B cell (primary cell): ENCODE results near the gene YEATS2. TPM values are rescaled to one million over a fixed set of nuclear protein-coding genes. Genes with fewer than 3 reads are reported as not detected.

ENCODE experiments used
- ATAC-seq: fragments of 200-7000 bp; cut with Tn5 transposase; one replicate; pipeline ENCODE4 v1.10.0; 2021; ENCODE audit warnings: low read depth, mild to moderate bottlenecking, moderate number of reproducible peaks, moderate library complexity
- CTCF ChIA-PET: fragments of 350-600 bp; sonication (Branson Sonifier 250); formaldehyde crosslinking; loops from one replicate; lab custom pipeline; 2021; ENCODE audit warnings: antibody characterized with exemption, inconsistent platforms; lab: Charles Lee
- POLR2A ChIA-PET: fragments of 350-600 bp; sonication (Branson Sonifier 250); formaldehyde crosslinking; loops from one replicate; lab custom pipeline; 2021; ENCODE audit warnings: antibody characterized with exemption; lab: Charles Lee
- DNase-seq: peaks from one replicate; pipeline ENCODE4 v3.0.0; 2013
- H2AFZ ChIP-seq: 2 replicates; pipeline ENCODE4 v1.6.1; 2012; ENCODE audit warnings: mild to moderate bottlenecking, low read depth, low read length; ENCODE audit not compliant: insufficient read depth, poor library complexity, severe bottlenecking
- H3K27ac ChIP-seq, 2 donors: 1 replicate in 1 of 2; 2 replicates in 1 of 2; pipeline ENCODE4 v1.5.1; 2012 to 2013; ENCODE audit warnings: low read length in 2 of 2, mild to moderate bottlenecking in 2 of 2, moderate library complexity in 1 of 2
- H3K27me3 ChIP-seq, 4 experiments: fragments of 200-600 bp in 1 of 4; sonication (generic) in 1 of 4; replicated peaks in 1 of 4; 1 replicate in 2 of 4; 2 replicates in 2 of 4; pipeline versions ENCODE4 v1.6.1 to v1.7.0; 2013 to 2016; ENCODE audit warnings: low read length in 3 of 4, mild to moderate bottlenecking in 2 of 4, mixed read lengths in 1 of 4, moderate library complexity in 1 of 4; ENCODE audit not compliant: insufficient read depth in 4 of 4, control insufficient read depth in 3 of 4; ENCODE audit errors: control extremely low read depth in 1 of 4
- H3K36me3 ChIP-seq, 2 experiments: replicated peaks in 1 of 2; 1 replicate in 1 of 2; 2 replicates in 1 of 2; pipeline versions ENCODE4 v1.6.1 to v1.7.1; 2013; ENCODE audit warnings: low read length in 1 of 2; ENCODE audit not compliant: insufficient read depth in 2 of 2, control insufficient read depth in 1 of 2; ENCODE audit errors: control extremely low read depth in 1 of 2, extremely low read depth in 1 of 2
- H3K4me1 ChIP-seq, 2 donors: fragments of 200-600 bp in 1 of 2; sonication (generic) in 1 of 2; 1 replicate in 1 of 2; 2 replicates in 1 of 2; pipeline versions ENCODE4 v1.5.1 to v1.6.1; 2013 to 2017; ENCODE audit warnings: low read length in 2 of 2; ENCODE audit not compliant: control insufficient read depth in 2 of 2, insufficient read depth in 2 of 2
- H3K4me2 ChIP-seq: replicated peaks from 2 replicates; pipeline ENCODE3; 2012; ENCODE audit warnings: mild to moderate bottlenecking, low read depth, low read length; ENCODE audit not compliant: poor library complexity, severe bottlenecking
- H3K4me3 ChIP-seq, 5 experiments: fragments of 200-600 bp in 1 of 5; sonication (generic) in 1 of 5; 1 replicate in 3 of 5; 2 replicates in 2 of 5; pipeline versions ENCODE4 v1.5.1 to v1.7.0; 2011 to 2016; ENCODE audit warnings: low read length in 4 of 5, mild to moderate bottlenecking in 4 of 5, low read depth in 2 of 5, control low read depth in 1 of 5, moderate library complexity in 1 of 5; ENCODE audit not compliant: insufficient read depth in 1 of 5; ENCODE audit errors: control extremely low read depth in 1 of 5, extremely low read depth in 1 of 5
- H3K79me2 ChIP-seq: fragments of 200-600 bp; sonication (generic); one replicate; pipeline ENCODE4 v1.6.0; 2016; ENCODE audit warnings: low read length; ENCODE audit not compliant: control insufficient read depth, insufficient read depth
- H3K9ac ChIP-seq: fragments of 200-600 bp; sonication (generic); 2 replicates; pipeline ENCODE4 v1.6.1; 2017; ENCODE audit warnings: mild to moderate bottlenecking, low read length, moderate library complexity
- H3K9me3 ChIP-seq, 3 donors: one replicate each; pipeline versions ENCODE4 v1.6.1 to v1.7.1; 2013; ENCODE audit warnings: low read length in 2 of 3; ENCODE audit not compliant: control insufficient read depth in 2 of 3, insufficient read depth in 1 of 3; ENCODE audit errors: control extremely low read depth in 1 of 3
- H4K20me1 ChIP-seq: 2 replicates; pipeline ENCODE4 v1.6.0; 2012; ENCODE audit warnings: mild to moderate bottlenecking, low read length; ENCODE audit not compliant: insufficient read depth, control insufficient read depth, poor library complexity, severe bottlenecking
- H3K27ac Mint-ChIP-seq: one replicate; pipeline ENCODE4 v1.8.0; 2021; ENCODE audit warnings: mixed read lengths
- H3K27me3 Mint-ChIP-seq: one replicate; pipeline ENCODE4 v1.8.0; 2021; ENCODE audit warnings: mixed read lengths
- H3K4me1 Mint-ChIP-seq: one replicate; pipeline ENCODE4 v1.8.0; 2021; ENCODE audit warnings: mixed read lengths
- H3K4me3 Mint-ChIP-seq: one replicate; pipeline ENCODE4 v1.8.0; 2021; ENCODE audit warnings: mixed read lengths
- H3K9me3 Mint-ChIP-seq: one replicate; pipeline ENCODE4 v1.8.0; 2022; ENCODE audit warnings: mixed read lengths; ENCODE audit not compliant: insufficient read depth
- EZH2 ChIP-seq: IDR thresholded peaks from 2 replicates; pipeline ENCODE4 v1.6.1; 2012; ENCODE audit warnings: borderline replicate concordance, low read depth, mild to moderate bottlenecking, moderate library complexity, low read length; ENCODE audit not compliant: insufficient read depth, poor library complexity, severe bottlenecking
- WGBS: methylation state at CpG from one replicate; pipeline ENCODE4 v1.1.5; 2013; ENCODE audit warnings: missing lambda C conversion rate; ENCODE audit not compliant: insufficient coverage; 5-methylcytosine and 5-hydroxymethylcytosine counted together
- intact Hi-C: fragments of 100-400 bp; cut with micrococcal nuclease; formaldehyde crosslinking; loops from one replicate; pipeline ENCODE4 v1.10.0; 2022
- polyA plus RNA-seq: library from polyadenylated mRNA; depleted of rRNA; stranded (reverse); fragments of >200 nt; gene quantifications from 2 replicates; pipeline ENCODE4 v1.2.3, GENCODE V29; 2012
- total RNA-seq, 2 donors: library from RNA; stranded (reverse); fragments of 120-200 nt in 1 of 2; gene quantifications; 1 replicate in 1 of 2; 2 replicates in 1 of 2; pipeline versions ENCODE4 v1.2.3 to v1.2.4, GENCODE V29; 2013 to 2022
- TF ChIP-seq, protein P1 (sequence below): fragments of 200-600 bp; IDR thresholded peaks from one replicate; pipeline ENCODE4 v1.8.0; 2022; ENCODE audit warnings: antibody characterized with exemption, mild to moderate bottlenecking

Gene YEATS2
- total and polyA plus RNA-seq, 2 donors (not counting 1 experiment from before 2014, with no cell fraction given), result 21.8 to 26.7 TPM

DNA sequence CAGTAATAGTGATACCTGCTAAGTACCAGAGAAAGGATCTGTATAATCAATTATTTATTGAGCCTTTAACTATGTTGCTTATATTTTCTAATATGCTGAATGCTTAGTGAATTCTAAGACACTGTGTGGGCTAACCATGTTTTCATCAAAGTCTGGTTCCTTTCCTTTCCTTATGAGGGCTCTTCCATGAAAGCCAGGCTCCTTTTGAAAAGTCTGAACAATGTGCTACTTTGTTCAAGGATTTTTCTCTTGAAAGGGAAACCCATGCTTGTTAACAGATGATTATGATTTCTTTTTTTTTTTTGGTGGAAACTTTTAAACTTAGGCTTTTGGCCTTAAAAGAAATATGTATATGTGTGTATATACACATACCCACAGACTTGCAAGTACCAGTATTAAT, 17.0 kb downstream of the YEATS2 start:
- Mint-ChIP-seq H3K4me1 (peaks cover 8% of the 10 kb centered on the region), H3K27me3 (no peaks in the 10 kb centered on the region), H3K27ac (no peak overlapping the region), H3K9me3 (no peaks in the 10 kb centered on the region), H3K4me3 (no peak overlapping the region)
- no peak overlapping the region for H3K4me3 ChIP-seq
- H3K9ac ChIP-seq, result no peak overlapping the region
- POLR2A ChIA-PET, result no interaction called here
- ATAC-seq, result no peak
- H3K4me1 ChIP-seq, result no peaks in the 10 kb centered on the region
- no peak overlapping the region for H2AFZ ChIP-seq
- no peaks in the 10 kb centered on the region for H3K27me3 ChIP-seq
- H3K27ac ChIP-seq, result no peak overlapping the region
- H3K4me2 ChIP-seq, result no peak overlapping the region
- TF ChIP-seq, protein P1, sequence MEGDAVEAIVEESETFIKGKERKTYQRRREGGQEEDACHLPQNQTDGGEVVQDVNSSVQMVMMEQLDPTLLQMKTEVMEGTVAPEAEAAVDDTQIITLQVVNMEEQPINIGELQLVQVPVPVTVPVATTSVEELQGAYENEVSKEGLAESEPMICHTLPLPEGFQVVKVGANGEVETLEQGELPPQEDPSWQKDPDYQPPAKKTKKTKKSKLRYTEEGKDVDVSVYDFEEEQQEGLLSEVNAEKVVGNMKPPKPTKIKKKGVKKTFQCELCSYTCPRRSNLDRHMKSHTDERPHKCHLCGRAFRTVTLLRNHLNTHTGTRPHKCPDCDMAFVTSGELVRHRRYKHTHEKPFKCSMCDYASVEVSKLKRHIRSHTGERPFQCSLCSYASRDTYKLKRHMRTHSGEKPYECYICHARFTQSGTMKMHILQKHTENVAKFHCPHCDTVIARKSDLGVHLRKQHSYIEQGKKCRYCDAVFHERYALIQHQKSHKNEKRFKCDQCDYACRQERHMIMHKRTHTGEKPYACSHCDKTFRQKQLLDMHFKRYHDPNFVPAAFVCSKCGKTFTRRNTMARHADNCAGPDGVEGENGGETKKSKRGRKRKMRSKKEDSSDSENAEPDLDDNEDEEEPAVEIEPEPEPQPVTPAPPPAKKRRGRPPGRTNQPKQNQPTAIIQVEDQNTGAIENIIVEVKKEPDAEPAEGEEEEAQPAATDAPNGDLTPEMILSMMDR, result no peak
- no peak for TF ChIP-seq EZH2
- no peak for DNase-seq
- intact Hi-C loops, result no loop called here
- H4K20me1 ChIP-seq, result no peaks in the 10 kb centered on the region
- CTCF ChIA-PET, result no interaction called here
- peaks cover 0 to 27% of the 10 kb centered on the region in 2 experiments for H3K36me3 ChIP-seq
- peaks cover 35% of the 10 kb centered on the region for H3K79me2 ChIP-seq
- H3K9me3 ChIP-seq, result no peaks in the 10 kb centered on the region

DNA sequence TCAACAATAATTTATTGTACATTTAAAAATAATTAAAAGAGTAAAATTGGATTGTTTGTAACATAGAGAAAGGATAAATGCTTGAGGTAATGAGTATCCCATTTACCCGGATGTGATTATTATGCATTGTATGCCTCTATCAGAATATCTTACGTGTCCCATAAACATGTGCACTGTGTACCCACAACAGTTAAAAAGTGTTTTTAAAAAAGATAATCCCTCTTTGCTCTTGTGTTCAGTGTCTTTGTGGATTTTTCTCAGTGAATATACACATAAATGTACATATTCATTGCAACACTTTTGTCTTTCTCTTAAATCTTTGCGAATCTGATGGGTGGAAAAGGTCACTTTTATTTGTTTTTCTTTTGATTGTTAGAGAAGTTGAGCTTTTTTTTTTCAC, 20.4 kb downstream of the YEATS2 start:
- no peak overlapping the region for H3K4me3 Mint-ChIP-seq
- no peak for TF ChIP-seq EZH2
- TF ChIP-seq, protein P1, result no peak
- ChIA-PET CTCF (no interaction called here), POLR2A (interaction anchor here (0.5 kb wide), 1 partner anchor 129 kb away, joined by 4 read pairs; no protein-coding TSS in a partner anchor)
- no peak overlapping the region for H3K4me2 ChIP-seq
- H3K4me3 ChIP-seq, result no peak overlapping the region
- no peaks in the 10 kb centered on the region for H3K4me1 Mint-ChIP-seq
- no peaks in the 10 kb centered on the region for H3K9me3 ChIP-seq
- no peak overlapping the region for H2AFZ ChIP-seq
- intact Hi-C loops, result no loop called here
- H3K4me1 ChIP-seq, result no peaks in the 10 kb centered on the region
- no peaks in the 10 kb centered on the region for H3K27me3 ChIP-seq
- H3K27ac Mint-ChIP-seq, result no peak overlapping the region
- no CpG with 5 or more reads among the region's 3 CpGs for WGBS
- no peaks in the 10 kb centered on the region for H4K20me1 ChIP-seq
- H3K79me2 ChIP-seq, result peaks cover 5% of the 10 kb centered on the region
- peaks cover 0 to 44% of the 10 kb centered on the region in 2 experiments for H3K36me3 ChIP-seq
- no peak overlapping the region for H3K9ac ChIP-seq
- no peak for DNase-seq
- no peaks in the 10 kb centered on the region for H3K27me3 Mint-ChIP-seq
- ATAC-seq, result no peak
- no peaks in the 10 kb centered on the region for H3K9me3 Mint-ChIP-seq
- H3K27ac ChIP-seq, result no peak overlapping the region
